Endometrial microvascular endothelial cells (primary cell): Measurements from ENCODE around the gene CCDC24. TPM values are rescaled to one million over a fixed set of nuclear protein-coding genes. Genes with fewer than 3 reads are reported as not detected.

Source experiments
- in situ Hi-C: cut with HindIII; loops from 2 replicates; pipeline ENCODE4 v1.10.0; 2017; ENCODE audit warnings: low sequenced_read_pairs, low pct_unique_long_range_greater_than_20kb; ENCODE audit errors: inconsistent ontology term
- total RNA-seq: library from RNA; depleted of rRNA; stranded (reverse); fragments of >200 nt; gene quantifications from one replicate; pipeline ENCODE4 v1.2.3, GENCODE V29; 2015; ENCODE audit errors: inconsistent ontology term

The CCDC24 gene
- total RNA-seq, 1 donor from 2014 or later, result 1.3 TPM

DNA sequence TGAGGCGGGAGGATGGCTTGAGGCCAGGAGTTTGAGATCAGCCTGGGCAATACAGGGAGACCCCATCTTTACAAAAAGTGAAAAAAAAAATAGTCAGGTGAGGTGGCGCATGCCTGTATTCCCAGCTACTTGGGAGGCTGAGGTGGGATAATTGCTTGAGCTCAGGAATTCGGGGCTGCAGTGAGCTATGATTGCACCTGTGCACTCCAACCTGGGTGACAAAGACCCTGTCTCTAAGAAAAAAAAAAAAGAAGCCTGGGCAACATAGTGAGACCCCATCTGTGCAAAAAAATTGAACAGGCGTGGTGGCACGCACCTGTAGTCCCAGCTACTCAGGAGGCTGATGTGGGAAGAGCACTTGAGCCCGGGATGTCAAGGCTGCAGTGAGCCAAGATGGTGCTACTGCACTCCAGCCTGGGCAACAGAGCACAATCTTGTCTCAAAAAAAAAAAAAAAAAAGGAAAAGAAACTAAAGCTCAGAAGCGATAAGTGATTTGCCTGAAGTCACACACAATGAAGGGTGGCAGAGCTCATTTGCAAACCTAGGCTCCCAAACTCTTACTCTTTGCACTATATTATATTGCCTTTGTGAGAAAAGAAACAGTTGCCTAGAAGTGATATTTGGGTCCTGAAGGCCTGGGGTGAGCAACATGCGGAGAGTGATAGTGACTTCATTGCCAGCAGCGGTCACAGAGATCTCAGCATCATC lies 2.0 kb downstream of the CCDC24 start:
- in situ Hi-C loops, result no loop called here

GRCh38 chr1:43994071-43994470 lies 2.7 kb downstream of the CCDC24 start:
- in situ Hi-C loops, result no loop called here

GRCh38 chr1:43994794-43995790 lies 3.7 kb downstream of the CCDC24 start:
- in situ Hi-C loops, result no loop called here

- in situ Hi-C loops, result no loop called here
These were observed 4.8 kb downstream of the CCDC24 start for GRCh38 chr1:43995984-43996732.

- in situ Hi-C loops, result no loop called here
These were observed 5.3 kb downstream of the CCDC24 start for GRCh38 chr1:43996733-43997115.

DNA sequence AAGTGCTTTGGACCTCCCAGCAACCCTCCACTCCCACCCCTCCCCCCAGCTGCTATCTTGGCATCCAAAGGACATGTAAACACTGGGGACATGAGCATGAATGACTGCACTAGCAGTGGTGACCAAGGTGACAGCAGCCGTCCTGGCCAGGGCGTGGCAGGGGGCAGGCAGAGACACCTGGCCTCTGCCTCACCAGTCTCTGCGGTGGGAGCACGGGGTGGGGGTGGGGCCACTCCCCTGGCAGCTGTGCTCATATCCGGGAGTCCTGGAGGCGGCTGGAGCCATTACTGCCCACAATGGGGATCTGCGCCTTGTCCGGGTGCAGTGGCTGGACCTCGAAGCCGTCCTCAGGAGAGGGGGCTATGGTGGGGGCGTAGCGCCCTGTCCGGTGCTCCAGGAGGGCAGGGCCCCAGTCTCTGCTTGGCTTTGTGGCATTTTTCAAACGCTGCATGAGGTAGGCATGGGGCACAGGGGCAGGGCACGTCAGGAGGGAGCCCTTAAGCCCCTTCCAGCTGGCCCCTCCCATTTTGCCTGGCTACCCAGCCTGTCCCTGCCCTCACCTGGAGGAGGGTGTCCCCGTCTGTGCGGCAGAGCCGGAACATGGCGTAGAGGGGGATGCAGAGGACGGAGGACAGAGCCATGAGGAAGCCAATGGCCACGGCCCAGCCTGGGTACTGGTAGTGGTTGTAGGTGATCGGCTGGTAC lies 6.0 kb downstream of the CCDC24 start:
- in situ Hi-C loops, result no loop called here

GRCh38 chr1:43998000-43998378 lies 6.6 kb downstream of the CCDC24 start:
- in situ Hi-C loops, result no loop called here

DNA sequence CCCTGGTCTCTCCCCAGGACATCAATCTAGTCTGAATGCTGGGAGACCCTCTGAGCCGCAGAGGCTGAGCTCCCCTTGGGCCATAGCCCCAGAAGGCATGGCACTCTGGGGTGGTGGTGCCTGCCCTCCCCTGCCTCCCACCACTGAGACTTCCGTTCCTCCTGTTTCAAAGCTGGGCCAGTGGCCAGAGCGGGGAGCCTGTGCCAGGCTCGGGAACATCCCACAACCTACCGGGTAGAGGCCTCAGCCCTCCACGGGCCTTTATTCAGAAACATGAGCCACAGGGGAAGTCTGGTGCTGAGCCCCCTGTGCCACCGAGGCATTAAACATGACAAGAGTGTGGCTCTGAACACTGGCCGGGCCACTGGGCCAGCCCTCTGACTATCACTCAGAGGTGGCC lies 8.1 kb downstream of the CCDC24 start:
- in situ Hi-C loops, result no loop called here

- in situ Hi-C loops, result no loop called here
These were observed 8.8 kb downstream of the CCDC24 start for GRCh38 chr1:44000122-44000665.

DNA sequence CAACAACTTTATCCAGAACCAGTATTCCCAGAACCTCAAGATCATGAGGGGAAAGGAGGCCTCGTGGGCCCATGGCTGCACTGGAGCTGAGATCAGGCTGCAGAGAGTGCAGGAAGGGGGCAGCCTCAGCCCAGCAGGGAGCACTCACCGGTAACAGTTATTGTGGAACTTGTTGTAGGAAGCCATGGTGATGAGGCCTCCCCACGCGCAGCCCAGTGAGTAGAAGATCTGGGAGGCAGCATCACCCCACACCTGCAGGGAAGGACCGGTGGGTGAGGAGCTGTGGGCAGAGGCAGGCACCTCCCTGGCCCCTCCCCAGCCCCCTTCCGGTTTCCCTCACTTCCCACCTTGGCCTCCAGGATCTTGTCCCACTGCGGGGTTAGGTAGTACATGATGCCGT lies 10.8 kb downstream of the CCDC24 start:
- in situ Hi-C loops, result no loop called here

- in situ Hi-C loops, result no loop called here
These were observed 11.3 kb downstream of the CCDC24 start for GRCh38 chr1:44002606-44003157.

- in situ Hi-C loops, result no loop called here
These were observed 16.9 kb downstream of the CCDC24 start for GRCh38 chr1:44008259-44008658.

DNA sequence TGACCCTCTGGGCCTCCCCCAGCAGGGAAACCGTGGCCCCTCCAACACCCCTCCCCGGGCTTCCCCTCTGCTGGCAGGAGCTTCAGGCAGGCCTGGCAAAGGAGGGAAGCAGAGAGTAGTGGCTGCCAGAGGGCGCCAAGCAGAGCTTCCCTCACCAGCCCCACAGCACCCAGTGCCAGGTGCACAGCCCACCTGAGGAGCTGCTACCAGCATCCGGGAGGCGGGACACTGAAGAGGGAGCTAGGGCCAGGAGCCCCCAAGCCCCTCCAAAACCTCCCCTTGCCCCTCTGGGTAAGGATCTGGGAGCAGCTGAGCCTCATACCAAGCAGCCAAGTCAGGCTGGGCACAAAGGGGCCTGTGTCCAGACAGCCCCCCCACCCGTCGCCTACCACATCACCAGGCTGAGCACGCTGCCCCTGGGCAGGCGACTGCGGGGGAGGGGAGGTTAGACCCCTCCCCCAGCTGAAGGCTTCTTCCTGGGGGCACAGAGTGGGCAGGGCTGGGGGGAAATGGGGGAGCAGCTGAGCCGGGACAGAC lies 19.6 kb downstream of the CCDC24 start:
- in situ Hi-C loops, result no loop called here

- in situ Hi-C loops, result no loop called here
These were observed 21.0 kb downstream of the CCDC24 start for GRCh38 chr1:44012404-44012803.

GRCh38 chr1:44012941-44013609 lies 21.7 kb downstream of the CCDC24 start:
- in situ Hi-C loops, result no loop called here

DNA sequence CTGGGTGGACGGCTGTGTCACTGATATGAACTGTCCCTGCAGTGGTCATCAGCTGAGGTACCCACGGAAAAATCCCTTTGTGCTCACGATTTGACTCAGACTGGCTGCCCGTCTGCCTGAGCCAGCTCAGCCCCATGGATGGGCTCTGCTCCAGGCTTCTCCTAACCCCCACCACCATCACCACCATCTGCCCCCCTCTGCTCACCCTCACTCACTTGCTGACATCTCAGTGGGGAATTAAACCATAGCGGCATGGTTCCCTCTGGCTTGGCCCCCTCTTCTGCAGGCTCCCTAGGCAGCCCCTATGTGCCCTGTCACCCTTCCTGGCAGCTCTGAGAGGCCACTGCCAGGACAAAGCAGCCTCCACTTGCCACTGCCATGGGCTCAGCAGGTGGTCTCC lies 22.6 kb downstream of the CCDC24 start:
- in situ Hi-C loops, result no loop called here

DNA sequence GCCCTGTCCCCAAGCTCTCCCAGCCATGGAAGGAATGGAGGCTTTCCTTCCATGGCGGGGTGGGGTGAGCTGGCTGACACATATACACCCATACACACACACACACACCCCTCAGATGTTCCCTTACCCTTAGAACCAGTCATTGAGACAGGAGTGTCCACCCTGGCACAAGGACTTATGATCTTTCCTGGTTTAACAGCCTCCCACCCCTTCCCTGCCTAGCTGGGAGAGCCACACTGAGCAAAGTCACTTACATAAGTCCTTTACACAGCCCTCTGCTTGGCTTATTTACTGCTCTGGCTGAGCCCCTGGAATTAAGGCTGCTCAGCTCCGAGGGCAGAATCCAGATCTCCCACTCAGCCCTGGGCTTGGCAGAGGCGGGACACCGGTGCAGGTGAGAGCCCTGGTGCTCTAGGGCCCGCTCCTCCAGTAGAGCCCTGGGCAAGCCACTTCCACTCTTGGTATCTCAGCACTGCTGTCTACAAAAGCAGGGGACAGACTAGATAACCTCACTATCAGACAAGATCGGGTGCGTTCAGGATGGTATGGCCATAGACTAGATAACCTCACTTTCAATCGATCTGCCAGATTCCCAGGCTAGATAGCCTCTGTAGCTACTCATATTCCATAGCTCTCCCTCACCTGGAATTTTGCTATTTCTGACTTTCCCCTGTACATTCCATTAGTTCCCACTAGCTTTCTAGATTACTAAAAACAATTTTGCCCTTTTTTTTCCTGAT lies 23.1 kb downstream of the CCDC24 start:
- in situ Hi-C loops, result no loop called here
